Parathyroid adenoma (tissue), 2 donors: ENCODE data around the gene USP26.
"Not testable (repeated sequence)": the region's sequence is repeated elsewhere in the genome, so short reads cannot be mapped to it uniquely, and the experiment has no call there.

ENCODE experiments used
- H2AFZ ChIP-seq: fragments of 300-600 bp; sonication (generic); one replicate; pipeline ENCODE4 v1.7.0; 2017; ENCODE audit warnings: antibody characterized with exemption, mild to moderate bottlenecking
- H3K27ac ChIP-seq: fragments of 300-600 bp; sonication (generic); one replicate; pipeline ENCODE4 v1.7.0; 2017
- H3K27me3 ChIP-seq: fragments of 300-600 bp; sonication (generic); one replicate; pipeline ENCODE4 v1.7.0; 2017; ENCODE audit warnings: low read length; ENCODE audit not compliant: control insufficient read depth, insufficient read depth
- H3K36me3 ChIP-seq: fragments of 300-600 bp; sonication (generic); one replicate; pipeline ENCODE4 v1.7.0; 2017; ENCODE audit warnings: low read length; ENCODE audit not compliant: control insufficient read depth, insufficient read depth
- H3K4me1 ChIP-seq: fragments of 300-600 bp; sonication (generic); one replicate; pipeline ENCODE4 v1.7.0; 2017; ENCODE audit warnings: control low read depth
- H3K4me2 ChIP-seq: fragments of 300-600 bp; sonication (generic); one replicate; pipeline ENCODE4 v1.7.0; 2017; ENCODE audit warnings: low read length
- H3K4me3 ChIP-seq: fragments of 300-600 bp; sonication (generic); one replicate; pipeline ENCODE4 v1.7.0; 2017; ENCODE audit warnings: low read depth, low read length
- H3K79me2 ChIP-seq: fragments of 300-600 bp; sonication (generic); one replicate; pipeline ENCODE4 v1.7.0; 2017; ENCODE audit warnings: control low read depth
- H3K9ac ChIP-seq: fragments of 300-600 bp; sonication (generic); one replicate; pipeline ENCODE4 v1.7.0; 2017; ENCODE audit warnings: mild to moderate bottlenecking
- H3K9me3 ChIP-seq: fragments of 300-600 bp; sonication (generic); one replicate; pipeline ENCODE4 v1.7.0; 2017; ENCODE audit warnings: low read length; ENCODE audit not compliant: control insufficient read depth
- TF ChIP-seq, protein P1 (sequence below): fragments of 300-600 bp; sonication (generic); IDR thresholded peaks from one replicate; pipeline ENCODE4 v1.7.0; 2017; ENCODE audit warnings: antibody characterized with exemption, mild to moderate bottlenecking
- donor health status: primary hyperparathyroidism.

The USP26 gene

DNA sequence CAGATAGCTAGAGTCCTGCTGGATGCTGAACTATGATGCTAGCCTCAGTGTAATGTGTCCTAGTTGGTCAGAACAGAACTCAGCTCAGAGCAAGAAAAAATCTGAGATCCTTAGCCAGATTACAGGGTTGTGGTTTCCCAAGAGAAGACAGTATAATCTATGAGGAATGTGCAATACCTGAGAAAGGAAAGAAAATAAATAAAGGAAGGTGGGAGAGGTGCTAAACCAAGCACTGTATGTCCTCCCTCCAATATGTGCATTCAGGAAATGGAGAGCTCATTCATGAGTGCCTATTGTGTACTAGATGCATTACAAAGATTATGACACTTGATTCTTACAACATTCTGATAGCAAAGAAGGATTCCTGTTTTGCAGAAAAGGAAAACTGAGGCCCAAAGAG is 7.5 kb downstream of the USP26 start:
- Histone ChIP-seq H3K4me1 (no peaks in the 10 kb centered on the region), H3K79me2 (no peaks in the 10 kb centered on the region), H3K9me3 (no peaks in the 10 kb centered on the region), H3K4me2 (no peak overlapping the region), H3K36me3 (no peaks in the 10 kb centered on the region), H2AFZ (no peak overlapping the region), H3K9ac (no peak overlapping the region), H3K27me3 (no peaks in the 10 kb centered on the region), H3K27ac (no peak overlapping the region), H3K4me3 (no peak overlapping the region)
- TF ChIP-seq, protein P1, sequence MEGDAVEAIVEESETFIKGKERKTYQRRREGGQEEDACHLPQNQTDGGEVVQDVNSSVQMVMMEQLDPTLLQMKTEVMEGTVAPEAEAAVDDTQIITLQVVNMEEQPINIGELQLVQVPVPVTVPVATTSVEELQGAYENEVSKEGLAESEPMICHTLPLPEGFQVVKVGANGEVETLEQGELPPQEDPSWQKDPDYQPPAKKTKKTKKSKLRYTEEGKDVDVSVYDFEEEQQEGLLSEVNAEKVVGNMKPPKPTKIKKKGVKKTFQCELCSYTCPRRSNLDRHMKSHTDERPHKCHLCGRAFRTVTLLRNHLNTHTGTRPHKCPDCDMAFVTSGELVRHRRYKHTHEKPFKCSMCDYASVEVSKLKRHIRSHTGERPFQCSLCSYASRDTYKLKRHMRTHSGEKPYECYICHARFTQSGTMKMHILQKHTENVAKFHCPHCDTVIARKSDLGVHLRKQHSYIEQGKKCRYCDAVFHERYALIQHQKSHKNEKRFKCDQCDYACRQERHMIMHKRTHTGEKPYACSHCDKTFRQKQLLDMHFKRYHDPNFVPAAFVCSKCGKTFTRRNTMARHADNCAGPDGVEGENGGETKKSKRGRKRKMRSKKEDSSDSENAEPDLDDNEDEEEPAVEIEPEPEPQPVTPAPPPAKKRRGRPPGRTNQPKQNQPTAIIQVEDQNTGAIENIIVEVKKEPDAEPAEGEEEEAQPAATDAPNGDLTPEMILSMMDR: no peak

DNA sequence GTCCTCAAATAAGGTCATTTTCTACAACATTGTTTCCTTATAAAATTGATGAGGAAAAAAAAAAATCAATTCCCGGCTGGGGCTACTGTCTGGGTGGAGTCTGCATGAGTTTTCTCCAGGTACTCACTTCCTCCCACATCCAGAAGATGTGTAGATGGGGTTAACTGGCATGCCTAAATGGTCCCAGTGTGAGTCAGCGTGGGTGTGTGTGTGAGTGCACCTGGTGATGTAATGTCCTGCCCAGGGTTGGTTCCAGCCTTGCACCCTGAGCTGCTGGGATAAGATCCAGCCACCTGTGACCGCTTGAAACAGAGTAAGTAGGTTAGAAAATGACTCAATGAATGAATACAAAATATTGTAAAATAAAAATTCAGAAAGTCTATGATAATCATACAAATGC is 11.1 kb downstream of the USP26 start:
- H3K9ac ChIP-seq: no peak overlapping the region
- H3K4me1 ChIP-seq: no peaks in the 10 kb centered on the region
- H2AFZ ChIP-seq: no peak overlapping the region
- H3K79me2 ChIP-seq: no peaks in the 10 kb centered on the region
- H3K4me2 ChIP-seq: no peak overlapping the region
- H3K9me3 ChIP-seq: no peaks in the 10 kb centered on the region
- no peaks in the 10 kb centered on the region for H3K27me3 ChIP-seq
- TF ChIP-seq, protein P1: no peak
- H3K27ac ChIP-seq: no peak overlapping the region
- no peaks in the 10 kb centered on the region for H3K36me3 ChIP-seq
- H3K4me3 ChIP-seq: no peak overlapping the region

DNA sequence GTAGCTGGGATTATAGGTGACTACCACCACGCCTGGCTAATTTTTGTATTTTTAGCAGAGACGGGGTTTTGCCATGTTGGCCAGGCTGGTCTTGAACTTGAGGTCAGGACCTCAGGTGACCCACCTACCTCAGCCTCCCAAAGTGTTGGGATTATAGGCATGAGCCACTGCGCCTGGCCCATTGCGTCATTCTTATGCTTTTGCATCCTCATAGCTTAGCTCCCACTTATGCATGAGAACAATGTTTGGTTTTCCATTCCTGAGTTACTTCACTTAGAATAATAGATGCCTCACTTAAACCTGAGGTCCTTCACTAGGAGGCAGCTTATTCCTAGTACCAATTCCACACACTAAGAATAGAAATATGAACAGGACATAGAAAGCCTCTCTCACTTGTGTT is 11.9 kb downstream of the USP26 start:
- not testable (repeated sequence) for H3K36me3 ChIP-seq, H2AFZ ChIP-seq, H3K4me2 ChIP-seq, H3K4me1 ChIP-seq, H3K79me2 ChIP-seq, H3K9ac ChIP-seq, H3K27me3 ChIP-seq, H3K9me3 ChIP-seq, H3K27ac ChIP-seq, H3K4me3 ChIP-seq

DNA sequence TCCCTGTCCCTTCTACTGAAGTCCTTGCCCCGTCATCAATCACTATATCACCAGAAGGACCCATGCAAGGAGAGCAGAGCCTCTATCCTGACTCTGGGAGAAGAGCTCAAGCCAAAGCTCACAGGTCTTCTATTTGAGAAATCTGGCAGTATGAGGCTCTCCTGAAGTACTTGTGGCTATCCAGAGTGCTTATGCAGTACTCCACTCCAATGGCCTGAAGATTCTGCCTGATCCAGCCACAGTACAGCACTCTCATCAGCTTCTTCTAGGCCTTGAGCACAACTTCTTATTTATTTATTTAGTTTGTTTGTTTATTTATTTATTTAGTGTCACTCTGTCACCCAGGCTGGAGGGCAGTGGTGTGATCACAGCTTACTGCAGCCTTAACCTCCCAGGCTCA is 13.0 kb downstream of the USP26 start:
- H2AFZ ChIP-seq: no peak overlapping the region
- TF ChIP-seq, protein P1: no peak
- no peak overlapping the region for H3K27ac ChIP-seq
- no peak overlapping the region for H3K4me2 ChIP-seq
- H3K27me3 ChIP-seq: no peaks in the 10 kb centered on the region
- H3K79me2 ChIP-seq: no peaks in the 10 kb centered on the region
- no peak overlapping the region for H3K9ac ChIP-seq
- no peaks in the 10 kb centered on the region for H3K9me3 ChIP-seq
- no peaks in the 10 kb centered on the region for H3K4me1 ChIP-seq
- no peaks in the 10 kb centered on the region for H3K36me3 ChIP-seq
- H3K4me3 ChIP-seq: no peak overlapping the region

DNA sequence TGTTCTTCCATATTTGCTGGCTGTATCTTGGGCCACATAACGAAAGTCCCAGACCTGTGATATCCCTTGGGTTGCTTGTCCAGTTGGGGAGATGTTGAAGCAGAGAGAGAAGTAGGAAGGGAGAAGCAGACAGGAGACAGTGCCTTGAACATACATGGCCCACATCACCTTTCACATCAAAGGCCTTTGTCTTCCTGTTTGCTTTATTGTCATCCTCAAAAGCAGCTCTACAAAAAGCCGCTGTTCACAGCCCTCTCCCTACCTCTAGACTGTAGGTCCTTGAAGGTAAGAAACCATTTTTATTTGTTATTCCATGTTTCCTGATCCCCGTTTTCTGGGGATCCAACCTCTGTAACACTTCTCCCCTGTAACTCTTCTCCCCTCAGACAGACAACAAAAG is 14.9 kb downstream of the USP26 start:
- H3K9me3 ChIP-seq: no peaks in the 10 kb centered on the region
- H3K9ac ChIP-seq: no peak overlapping the region
- no peaks in the 10 kb centered on the region for H3K4me1 ChIP-seq
- TF ChIP-seq, protein P1: no peak
- no peak overlapping the region for H2AFZ ChIP-seq
- H3K79me2 ChIP-seq: no peaks in the 10 kb centered on the region
- H3K4me2 ChIP-seq: no peak overlapping the region
- H3K27me3 ChIP-seq: no peaks in the 10 kb centered on the region
- H3K27ac ChIP-seq: no peak overlapping the region
- H3K4me3 ChIP-seq: no peak overlapping the region
- no peaks in the 10 kb centered on the region for H3K36me3 ChIP-seq

DNA sequence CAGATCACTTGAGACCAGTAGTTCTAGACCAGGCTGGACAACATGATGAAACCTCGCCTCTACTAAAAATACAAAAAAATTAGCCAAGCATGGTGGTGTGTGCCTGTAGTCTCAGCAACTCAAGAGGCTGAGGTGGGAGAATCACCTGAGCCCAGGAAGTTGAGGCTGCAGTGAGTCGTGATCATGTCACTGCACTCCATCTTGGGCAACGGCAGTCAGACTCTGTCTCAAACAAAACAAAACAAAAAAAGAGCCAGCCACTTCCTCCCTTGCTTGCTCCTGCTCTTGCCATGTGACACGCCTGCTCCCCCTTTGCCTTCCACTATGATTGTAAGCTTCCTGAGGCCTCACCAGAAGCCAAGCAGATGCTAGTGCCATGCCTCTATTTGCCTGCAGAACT is 19.1 kb downstream of the USP26 start:
- H3K27me3 ChIP-seq, H3K4me2 ChIP-seq, H3K4me1 ChIP-seq, H2AFZ ChIP-seq, H3K36me3 ChIP-seq, H3K9me3 ChIP-seq, H3K4me3 ChIP-seq, H3K79me2 ChIP-seq, H3K9ac ChIP-seq, H3K27ac ChIP-seq: not testable (repeated sequence)
